ENCODE measurements around the gene RNLS.

Gene RNLS

DNA sequence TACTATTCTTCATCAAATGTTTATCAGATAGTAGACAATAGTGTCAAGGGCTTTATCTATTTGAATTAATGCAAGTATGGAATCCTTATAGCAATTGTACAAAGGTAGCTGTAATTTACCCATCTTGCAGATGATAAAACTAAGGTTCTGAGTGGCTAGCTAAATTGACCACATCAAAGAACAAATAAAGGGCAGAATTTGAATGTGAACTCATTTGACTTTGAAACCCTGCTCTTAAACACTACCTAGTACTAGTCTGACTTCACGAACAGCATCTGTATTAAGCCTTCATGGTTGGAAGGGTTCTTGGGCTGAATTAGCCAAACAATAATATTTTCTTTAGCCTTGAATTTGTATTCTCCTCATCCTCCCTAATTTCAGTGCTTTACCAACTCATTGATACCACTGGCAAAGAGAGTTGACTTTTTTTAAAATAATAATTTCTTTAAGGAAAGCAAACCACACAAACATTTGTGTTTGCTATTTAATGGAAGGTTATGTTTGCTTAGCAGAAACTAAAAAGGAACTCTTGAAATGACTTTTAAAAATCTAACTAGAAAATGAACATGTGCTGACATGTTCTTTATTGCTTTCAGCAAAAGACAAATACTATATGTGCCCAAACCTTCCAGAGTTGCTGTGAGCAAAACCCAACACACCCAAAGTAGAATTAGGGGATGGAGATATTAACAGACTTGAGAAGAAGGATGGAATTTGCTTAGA lies 322.6 kb downstream of the RNLS start:
- DNase-seq (ENCODE audit: low read depth, low spot score) = no peak

- no peak for DNase-seq (ENCODE audit: low read depth, low spot score)
Observed at GRCh38 chr10:88259381-88259780, 323.7 kb downstream of the RNLS start.

DNA sequence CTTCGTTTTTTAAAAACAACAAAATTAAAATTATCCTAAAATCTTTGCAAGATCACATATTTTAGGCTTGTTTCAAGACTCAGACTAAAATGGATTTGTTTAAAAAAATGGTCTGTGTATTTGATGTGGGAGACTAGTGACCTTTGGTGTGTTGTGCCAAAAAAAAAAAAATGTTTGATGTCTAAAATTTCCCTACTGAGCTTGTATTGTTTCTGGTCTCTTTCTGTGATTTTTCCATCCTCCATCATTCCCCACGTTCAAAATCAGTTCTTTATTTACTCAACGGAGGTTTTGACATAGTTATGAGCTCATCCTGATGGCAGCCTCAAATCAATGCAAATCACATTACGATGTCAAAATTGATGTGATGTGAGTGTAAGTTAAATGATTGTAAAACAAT lies 326.2 kb downstream of the RNLS start:
- no peak for DNase-seq (ENCODE audit: low read depth, low spot score)

- no peak for DNase-seq (ENCODE audit: low read depth, low spot score)
Observed at GRCh38 chr10:88256013-88256680, 327.0 kb downstream of the RNLS start.

GRCh38 chr10:88254091-88254490 lies 329.0 kb downstream of the RNLS start:
- no peak for DNase-seq (ENCODE audit: low read depth, low spot score)

DNA sequence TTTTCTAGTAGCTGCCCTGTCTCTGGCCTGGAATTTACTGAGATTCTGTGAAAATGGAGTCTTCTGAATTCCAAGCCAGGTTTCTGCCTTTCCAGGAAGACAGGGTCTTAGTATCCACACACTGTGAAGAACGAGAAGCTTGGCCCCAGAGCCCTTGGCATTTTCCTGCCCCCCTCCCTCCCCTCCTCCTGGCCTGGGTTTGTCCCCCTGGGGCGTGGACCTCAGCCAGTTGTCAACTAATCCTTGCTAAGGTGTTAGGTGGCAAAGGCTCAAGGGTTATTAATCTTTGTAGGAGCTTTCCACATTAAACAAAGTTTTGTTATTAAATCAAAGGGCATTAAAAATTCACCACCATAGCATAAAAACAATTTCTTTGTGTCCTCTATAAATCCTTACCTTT lies 329.5 kb downstream of the RNLS start:
- DNase-seq (ENCODE audit: low read depth, low spot score) = no peak

- no peak for DNase-seq (ENCODE audit: low read depth, low spot score)
Observed at GRCh38 chr10:88253128-88253527, 330.0 kb downstream of the RNLS start.

- DNase-seq (ENCODE audit: low read depth, low spot score) = no peak
Observed at GRCh38 chr10:88249450-88249849, 333.7 kb downstream of the RNLS start.

- DNase-seq (ENCODE audit: low read depth, low spot score) = no peak
Observed at GRCh38 chr10:88246675-88247074, 336.4 kb downstream of the RNLS start.

GRCh38 chr10:88245974-88246511 lies 337.1 kb downstream of the RNLS start:
- no peak for DNase-seq (ENCODE audit: low read depth, low spot score)

DNA sequence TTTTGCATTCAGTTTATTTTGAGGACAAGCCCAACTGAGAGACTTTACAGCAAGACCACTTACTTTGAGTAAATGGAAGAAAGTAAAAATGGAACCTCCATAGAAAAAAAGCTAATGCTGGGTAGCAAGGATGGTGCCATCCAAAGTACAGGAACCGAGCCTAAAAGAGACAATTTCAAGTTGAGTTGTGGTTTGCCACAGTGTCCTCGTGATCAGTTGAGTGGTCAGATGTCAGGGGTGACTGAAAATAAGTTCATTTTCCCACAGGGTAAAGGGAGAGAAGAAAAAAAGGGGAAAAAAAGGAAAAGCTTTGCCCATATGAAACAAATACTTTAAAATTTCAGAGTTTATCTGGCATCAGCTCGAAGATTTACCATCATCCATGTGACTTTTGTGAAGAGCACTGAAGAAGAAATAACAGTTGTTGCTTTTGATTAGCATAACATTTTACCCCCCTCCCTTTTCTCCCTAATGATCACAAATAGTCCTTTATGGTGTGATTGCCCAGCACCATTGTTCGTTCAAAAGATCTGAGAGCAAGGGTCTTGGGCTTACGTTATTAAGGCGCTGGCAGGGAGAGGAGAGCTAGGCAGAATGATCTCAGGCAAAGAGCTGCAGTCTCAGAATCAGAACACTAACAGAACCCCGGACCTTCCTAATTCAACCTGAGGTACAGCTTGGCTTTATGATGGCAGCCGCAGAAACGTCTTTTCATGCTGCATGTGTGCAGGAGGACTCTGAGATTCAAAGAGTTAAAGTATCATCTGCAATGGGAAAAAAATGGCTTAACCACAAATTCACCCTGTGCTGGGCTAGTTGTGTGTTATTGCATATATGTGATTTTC lies 338.1 kb downstream of the RNLS start:
- no peak for DNase-seq (ENCODE audit: low read depth, low spot score)

GRCh38 chr10:88243836-88244730 lies 339.0 kb downstream of the RNLS start:
- no peak for DNase-seq (ENCODE audit: low read depth, low spot score)

- no peak for DNase-seq (ENCODE audit: low read depth, low spot score)
Observed at GRCh38 chr10:88243202-88243744, 339.8 kb downstream of the RNLS start.

GRCh38 chr10:88241501-88241900 lies 341.6 kb downstream of the RNLS start:
- DNase-seq (ENCODE audit: low read depth, low spot score) = no peak

DNA sequence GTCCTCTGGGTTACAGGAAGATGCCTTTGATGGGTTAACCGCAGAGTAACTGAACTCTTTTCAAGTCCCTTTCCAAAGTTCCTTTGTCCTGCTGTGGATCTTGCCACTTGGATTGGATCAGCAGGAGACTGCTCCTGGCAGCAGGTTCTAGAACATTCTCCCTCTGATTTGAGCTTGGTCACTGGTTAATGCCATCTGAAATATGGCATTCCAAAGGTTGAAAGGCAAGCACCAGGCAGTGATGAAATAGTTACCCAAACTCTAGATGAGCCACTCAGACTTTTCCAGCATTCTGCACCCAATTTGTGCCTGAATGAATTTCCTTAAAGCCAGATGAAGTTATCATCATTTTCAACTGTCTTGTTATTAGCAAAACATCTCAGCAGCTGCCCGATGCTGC lies 343.9 kb downstream of the RNLS start:
- DNase-seq (ENCODE audit: low read depth, low spot score) = no peak

- no peak for DNase-seq (ENCODE audit: low read depth, low spot score)
Observed at GRCh38 chr10:88238615-88238914, 344.6 kb downstream of the RNLS start.

- no peak for DNase-seq (ENCODE audit: low read depth, low spot score)
Observed at GRCh38 chr10:88237896-88238614, 345.1 kb downstream of the RNLS start.

DNA sequence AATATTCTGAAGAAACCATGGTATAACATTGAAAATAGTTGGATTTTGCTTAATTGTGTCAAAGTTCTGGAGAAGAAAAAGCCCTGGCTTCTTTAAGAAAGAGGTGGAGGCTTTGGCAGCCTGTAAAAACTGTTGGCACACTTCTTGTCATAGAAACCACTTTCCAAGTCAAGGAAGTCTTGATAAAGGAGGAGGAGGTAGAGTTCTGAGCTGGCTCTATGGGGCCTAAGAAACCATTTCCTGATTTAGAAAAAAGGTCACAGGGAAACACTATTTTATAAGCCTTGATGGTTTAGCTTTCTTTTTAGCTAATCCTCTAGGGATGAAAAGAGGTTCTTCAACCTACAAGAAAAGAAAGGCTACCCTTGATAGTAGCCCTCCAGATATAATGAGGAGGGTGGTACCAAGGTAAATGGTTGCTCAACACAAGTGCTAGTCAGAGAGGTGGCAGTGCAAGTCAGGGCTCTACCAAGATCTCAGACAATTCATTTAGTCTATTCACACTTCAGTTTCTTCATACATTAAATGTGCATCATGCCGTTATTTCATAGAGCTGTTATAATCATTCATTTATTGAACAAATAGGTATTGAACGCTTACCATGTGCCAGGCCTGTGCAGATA lies 346.9 kb downstream of the RNLS start:
- no peak for DNase-seq (ENCODE audit: low read depth, low spot score)

GRCh38 chr10:88234297-88234696 lies 348.8 kb downstream of the RNLS start:
- no peak for DNase-seq (ENCODE audit: low read depth, low spot score)

- DNase-seq (ENCODE audit: low read depth, low spot score) = no peak
Observed at GRCh38 chr10:88233870-88234269, 349.2 kb downstream of the RNLS start.
